Measurements from ENCODE around the gene PPIA. TPM values are rescaled to one million over a fixed set of nuclear protein-coding genes. Genes with fewer than 3 reads are reported as not detected.

The PPIA gene
- total RNA-seq, 1 experiment from 2014 or later: 2,238 TPM

GRCh38 chr7:44754802-44755697, 41.4 kb upstream of the PPIA start:
- DNase-seq (ENCODE audit: unreplicated experiment): no peak
- CTCF ChIA-PET: no interaction called here
- no peak for TF ChIP-seq CTCF (IDR thresholded peaks at IDR 0.05; ENCODE audit: unreplicated experiment)
- Mint-ChIP-seq H3K36me3 (ENCODE audit: insufficient read depth, unreplicated experiment) (peaks cover 20% of the 10 kb centered on the region), H3K27me3 (ENCODE audit: insufficient read depth, unreplicated experiment) (no peaks in the 10 kb centered on the region), H3K9me3 (ENCODE audit: unreplicated experiment) (no peaks in the 10 kb centered on the region), H3K27ac (ENCODE audit: low read depth, unreplicated experiment) (peak overlapping the region; percentile 69), H3K4me1 (ENCODE audit: insufficient read depth, unreplicated experiment) (peaks cover 22% of the 10 kb centered on the region), H3K4me3 (ENCODE audit: unreplicated experiment) (no peak overlapping the region)
- no TSS peak for BruUV-seq (replicated peaks)
- POLR2A ChIA-PET: interaction anchor here (0.6 kb wide), 1 partner anchor 193 kb away, joined by 3 read pairs; no protein-coding TSS in a partner anchor
- intact Hi-C loops (cut with micrococcal nuclease): no loop called here

DNA sequence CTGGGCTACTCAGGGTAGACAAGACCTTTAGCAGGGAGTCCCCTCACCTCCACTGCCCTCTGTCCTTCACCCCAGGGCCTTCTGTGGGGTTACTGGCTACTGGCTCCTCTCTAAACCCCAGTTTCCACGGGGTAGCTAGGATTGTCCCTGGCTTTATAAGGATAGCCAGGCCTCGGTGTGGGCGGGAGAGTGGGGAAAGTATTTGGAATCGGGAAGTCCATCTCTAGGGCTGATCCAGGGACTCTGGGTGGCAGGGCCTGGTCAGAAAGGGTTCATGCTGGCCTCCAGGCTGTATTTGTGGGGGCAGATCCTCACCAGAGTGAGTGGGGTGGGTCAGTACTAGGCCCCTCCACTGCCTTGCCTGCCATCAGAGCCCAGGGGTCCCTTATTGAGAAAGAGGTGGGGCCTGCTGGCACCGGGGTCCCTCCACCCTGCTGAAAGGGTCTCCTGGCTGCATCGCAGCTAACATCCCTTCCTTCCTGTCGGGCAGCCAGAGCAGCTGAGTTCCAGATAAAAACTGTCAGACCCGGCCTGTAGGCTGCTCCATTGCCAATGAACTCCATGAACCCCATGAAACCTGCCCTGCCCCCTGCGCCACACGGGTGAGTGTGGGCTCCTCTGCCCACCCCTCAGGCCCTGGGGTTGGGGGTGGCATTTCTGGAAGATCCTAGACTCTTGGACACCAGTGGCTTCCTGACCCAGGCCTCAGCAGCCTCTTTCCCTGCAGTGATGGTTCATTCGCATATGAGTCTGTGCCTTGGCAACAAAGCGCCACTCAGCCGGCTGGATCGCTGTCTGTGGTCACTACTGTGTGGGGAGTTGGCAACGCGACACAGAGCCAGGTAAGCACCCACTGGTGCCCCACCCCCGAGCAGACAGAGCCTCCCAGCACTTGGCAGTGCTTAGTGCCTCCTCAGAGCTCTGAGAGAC, 40.5 kb upstream of the PPIA start:
- H3K27ac Mint-ChIP-seq (ENCODE audit: low read depth, unreplicated experiment): peak overlapping the region; percentile 69
- TF ChIP-seq CTCF (IDR thresholded peaks at IDR 0.05; ENCODE audit: unreplicated experiment): no peak
- H3K4me3 Mint-ChIP-seq (ENCODE audit: unreplicated experiment): no peak overlapping the region
- ChIA-PET POLR2A (interaction anchor here (0.6 kb wide), 2 partner anchors 121 to 194 kb away, joined by 3 to 4 read pairs; no protein-coding TSS in a partner anchor), CTCF (interaction anchor here (0.6 to 0.7 kb wide), 2 partner anchors 10 to 380 kb away, joined by 4 to 5 read pairs; no protein-coding TSS in a partner anchor)
- no peak for DNase-seq (ENCODE audit: unreplicated experiment)
- peaks cover 29% of the 10 kb centered on the region for H3K36me3 Mint-ChIP-seq (ENCODE audit: insufficient read depth, unreplicated experiment)
- intact Hi-C loops (cut with micrococcal nuclease): no loop called here
- H3K4me1 Mint-ChIP-seq (ENCODE audit: insufficient read depth, unreplicated experiment): peaks cover 15% of the 10 kb centered on the region
- no peaks in the 10 kb centered on the region for H3K9me3 Mint-ChIP-seq (ENCODE audit: unreplicated experiment)
- BruUV-seq (replicated peaks): no TSS peak
- no peaks in the 10 kb centered on the region for H3K27me3 Mint-ChIP-seq (ENCODE audit: insufficient read depth, unreplicated experiment)

GRCh38 chr7:44756904-44757303, 39.6 kb upstream of the PPIA start:
- H3K36me3 Mint-ChIP-seq (ENCODE audit: insufficient read depth, unreplicated experiment): peaks cover 34% of the 10 kb centered on the region
- no peak for DNase-seq (ENCODE audit: unreplicated experiment)
- H3K4me3 Mint-ChIP-seq (ENCODE audit: unreplicated experiment): no peak overlapping the region
- POLR2A ChIA-PET: interaction anchor here (0.9 kb wide), 1 partner anchor 13 kb away, joined by 3 read pairs; no protein-coding TSS in a partner anchor
- TF ChIP-seq CTCF (IDR thresholded peaks at IDR 0.05; ENCODE audit: unreplicated experiment): no peak
- CTCF ChIA-PET: interaction anchor here (0.7 kb wide), 1 partner anchor 379 kb away, joined by 4 read pairs; no protein-coding TSS in a partner anchor
- no peaks in the 10 kb centered on the region for H3K9me3 Mint-ChIP-seq (ENCODE audit: unreplicated experiment)
- no peak overlapping the region for H3K27ac Mint-ChIP-seq (ENCODE audit: low read depth, unreplicated experiment)
- intact Hi-C loops (cut with micrococcal nuclease): no loop called here
- H3K4me1 Mint-ChIP-seq (ENCODE audit: insufficient read depth, unreplicated experiment): peaks cover 15% of the 10 kb centered on the region
- BruUV-seq (replicated peaks): no TSS peak
- H3K27me3 Mint-ChIP-seq (ENCODE audit: insufficient read depth, unreplicated experiment): no peaks in the 10 kb centered on the region

DNA sequence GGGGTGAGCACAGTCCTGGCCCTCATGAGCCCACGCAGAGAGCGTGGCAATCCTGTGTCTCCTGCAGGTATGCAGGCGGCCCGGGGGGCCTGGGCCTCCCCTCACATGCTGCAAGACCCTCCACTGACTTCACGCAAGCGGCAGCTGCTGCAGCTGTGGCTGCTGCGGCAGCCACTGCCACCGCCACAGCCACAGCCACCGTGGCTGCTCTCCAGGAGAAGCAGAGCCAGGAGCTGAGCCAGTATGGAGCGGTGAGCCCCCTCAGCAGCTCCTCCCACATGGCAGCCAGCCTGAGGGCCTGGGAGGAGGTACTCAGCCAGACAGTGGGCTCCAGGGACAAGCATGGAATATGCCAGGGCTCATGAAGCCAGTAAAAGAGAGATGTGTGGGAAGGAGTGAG, 39.2 kb upstream of the PPIA start:
- DNase-seq (ENCODE audit: unreplicated experiment): no peak
- ChIA-PET CTCF (no interaction called here), POLR2A (interaction anchor here (0.9 kb wide), 1 partner anchor 12 kb away, joined by 3 read pairs; no protein-coding TSS in a partner anchor)
- H3K9me3 Mint-ChIP-seq (ENCODE audit: unreplicated experiment): no peaks in the 10 kb centered on the region
- no TSS peak for BruUV-seq (replicated peaks)
- no peak for TF ChIP-seq CTCF (IDR thresholded peaks at IDR 0.05; ENCODE audit: unreplicated experiment)
- H3K36me3 Mint-ChIP-seq (ENCODE audit: insufficient read depth, unreplicated experiment): peaks cover 38% of the 10 kb centered on the region
- no peak overlapping the region for H3K27ac Mint-ChIP-seq (ENCODE audit: low read depth, unreplicated experiment)
- peaks cover 13% of the 10 kb centered on the region for H3K4me1 Mint-ChIP-seq (ENCODE audit: insufficient read depth, unreplicated experiment)
- H3K27me3 Mint-ChIP-seq (ENCODE audit: insufficient read depth, unreplicated experiment): no peaks in the 10 kb centered on the region
- H3K4me3 Mint-ChIP-seq (ENCODE audit: unreplicated experiment): no peak overlapping the region
- intact Hi-C loops (cut with micrococcal nuclease): no loop called here
